DMS 273 (cell line): Measurements from ENCODE around the gene TMEM45A.
A peak's percentile ranks its signal among the peaks of the same experiment; 100 is the strongest.
"Not testable (repeated sequence)": the region's sequence is repeated elsewhere in the genome, so short reads cannot be mapped to it uniquely, and the experiment has no call there.

Experiments used
- DNase-seq: peaks from one replicate; lab custom pipeline; 2025; ENCODE audit not compliant: unreplicated experiment; lab: John Stamatoyannopoulos, UW

TMEM45A gene

GRCh38 chr3:100563652-100564211 is 71.3 kb downstream of the TMEM45A start:
- DNase-seq: no peak

DNA sequence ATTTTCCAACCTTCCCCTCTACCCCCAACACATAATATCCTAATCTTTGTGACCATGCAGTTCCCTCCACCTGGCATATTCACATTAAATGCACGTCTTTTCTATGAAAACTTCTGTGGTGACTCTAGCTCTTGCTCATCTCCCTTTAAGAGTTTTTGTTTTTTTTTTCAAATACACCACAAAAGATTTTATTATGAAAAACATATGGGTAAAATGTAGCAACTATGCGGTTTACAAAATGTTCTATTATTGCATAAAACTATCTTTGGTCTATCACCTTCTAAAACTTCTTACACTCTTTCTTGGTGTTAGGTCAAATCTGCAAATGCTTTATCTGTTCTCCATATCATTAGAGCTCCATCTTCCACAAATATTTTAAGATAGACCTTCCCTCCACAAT is 78.4 kb downstream of the TMEM45A start:
- no peak for DNase-seq

DNA sequence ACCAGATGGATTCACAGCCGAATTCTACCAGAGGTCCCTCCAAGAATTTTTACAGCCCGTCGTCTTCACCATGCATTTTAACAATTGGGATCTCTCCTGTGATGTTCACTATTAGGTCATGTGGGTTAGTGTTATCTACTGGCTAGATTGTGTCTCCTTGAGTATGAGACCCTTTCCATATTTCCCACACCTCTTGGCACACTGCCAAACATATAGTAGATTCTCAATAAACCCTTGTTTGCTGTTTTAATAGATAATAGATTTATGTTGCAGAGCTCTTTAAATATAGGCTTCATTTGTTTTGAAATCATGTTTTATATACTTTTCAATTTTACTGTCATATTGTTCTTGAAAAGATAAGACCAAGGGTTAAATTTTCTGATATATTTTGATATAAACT is 82.1 kb downstream of the TMEM45A start:
- no peak for DNase-seq

DNA sequence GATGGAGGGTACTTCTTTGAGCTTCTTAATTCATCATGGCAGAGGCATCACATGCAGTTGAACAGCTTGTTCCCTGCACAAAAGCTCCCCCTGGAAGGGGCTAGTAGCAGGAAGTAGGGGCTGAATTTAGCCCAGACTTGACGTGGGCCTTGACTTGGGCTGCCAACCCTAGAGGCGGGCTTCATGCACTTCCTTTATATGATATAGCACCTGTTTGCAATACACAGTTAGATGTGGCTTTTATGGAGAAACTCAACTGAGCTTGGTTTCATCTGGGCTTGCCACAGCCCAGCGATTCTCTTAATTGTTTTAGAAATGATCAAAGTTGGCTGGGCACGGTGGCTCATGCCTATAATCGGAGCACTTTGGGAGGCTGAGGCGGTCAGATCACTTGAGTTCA is 83.3 kb downstream of the TMEM45A start:
- no peak for DNase-seq

- peak; percentile 12 for DNase-seq
Measured at GRCh38 chr3:100577382-100578008, 85.1 kb downstream of the TMEM45A start.

GRCh38 chr3:100578646-100579045 is 86.2 kb downstream of the TMEM45A start:
- DNase-seq: no peak

GRCh38 chr3:100580147-100580546 is 87.7 kb downstream of the TMEM45A start:
- no peak for DNase-seq

DNA sequence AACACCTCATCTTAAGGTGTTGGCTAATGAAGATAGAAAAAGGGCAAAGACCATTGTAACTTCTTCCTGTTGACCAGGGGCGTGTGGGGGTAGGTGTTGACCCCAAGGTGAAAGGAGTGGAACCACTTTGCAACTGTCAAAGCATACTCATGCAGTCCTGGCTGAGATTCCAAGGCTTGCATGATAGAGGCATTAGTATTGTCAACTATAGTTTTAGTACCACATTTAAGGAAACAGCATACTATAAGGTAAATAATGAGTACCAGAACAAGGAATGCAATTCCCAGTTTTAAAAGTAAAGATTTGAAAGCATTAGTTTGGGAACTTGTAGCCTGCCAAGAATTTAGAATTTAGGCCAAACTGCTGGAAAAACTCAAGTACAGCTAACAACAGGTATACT is 89.2 kb downstream of the TMEM45A start:
- no peak for DNase-seq

DNA sequence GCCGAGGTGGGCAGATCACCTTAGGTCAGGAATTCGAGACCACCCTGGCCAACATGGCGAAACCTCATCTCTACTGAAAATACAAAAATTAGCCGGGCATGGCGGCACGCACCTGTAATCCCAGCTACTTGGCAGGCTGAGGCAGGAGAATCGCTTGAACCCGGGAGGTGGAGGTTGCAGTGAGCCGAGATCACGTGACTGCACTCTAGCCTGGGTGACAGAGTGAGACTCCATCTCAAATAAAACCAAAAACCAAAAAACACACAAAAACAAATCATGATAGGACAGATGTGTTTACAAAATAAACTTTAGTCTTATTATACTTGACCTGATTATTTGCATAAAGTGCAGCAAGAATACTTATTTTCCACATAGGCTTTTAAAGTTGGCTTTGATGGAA is 89.7 kb downstream of the TMEM45A start:
- not testable (repeated sequence) for DNase-seq

DNA sequence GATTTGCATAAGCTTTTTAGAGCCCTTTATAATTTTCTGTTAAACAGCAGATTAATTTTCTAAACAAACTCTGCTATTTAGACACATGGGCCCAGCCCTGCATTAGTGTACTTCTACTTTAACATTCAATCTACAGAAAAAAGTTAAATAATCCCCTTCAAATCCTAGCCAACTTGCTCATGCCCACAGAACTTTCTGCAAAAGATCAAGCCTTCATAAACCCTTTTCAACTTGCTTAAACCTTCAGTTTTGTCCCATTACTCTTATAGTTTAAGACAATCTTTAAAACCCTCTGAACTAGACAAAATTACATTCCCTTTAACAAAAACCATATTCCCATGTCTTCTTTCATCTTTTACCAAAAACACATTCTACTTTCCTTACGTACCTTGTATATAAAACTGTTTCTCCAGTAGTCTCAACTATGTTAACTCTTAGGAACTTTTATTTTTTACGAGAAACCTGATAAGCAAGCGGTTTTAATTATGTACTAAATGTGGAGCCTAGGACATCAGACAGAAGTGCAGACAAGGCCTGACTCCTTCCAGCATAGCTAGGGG is 91.8 kb downstream of the TMEM45A start:
- no peak for DNase-seq

DNA sequence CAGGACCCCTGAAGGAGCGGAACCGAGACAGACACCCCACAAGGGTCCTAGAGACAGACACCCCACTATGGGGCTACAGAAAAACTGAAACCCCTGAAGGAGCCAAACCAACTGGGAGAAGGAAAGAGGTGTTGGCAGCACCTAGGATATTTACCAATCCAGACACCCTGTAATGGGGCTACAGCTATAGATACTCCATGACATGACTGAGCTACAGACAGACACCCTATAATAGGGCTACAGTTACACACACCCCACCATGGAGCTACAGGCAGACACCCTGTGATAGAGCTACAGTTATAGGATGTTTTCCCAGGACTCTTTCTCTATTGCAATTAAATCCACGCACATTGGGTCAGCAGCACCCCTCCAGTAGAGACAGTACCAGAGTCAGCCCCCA is 94.4 kb downstream of the TMEM45A start:
- no peak for DNase-seq

- no peak for DNase-seq
Measured at GRCh38 chr3:100588251-100588650, 95.8 kb downstream of the TMEM45A start.

GRCh38 chr3:100590114-100590839 is 97.9 kb downstream of the TMEM45A start:
- peak; percentile 88 for DNase-seq

DNA sequence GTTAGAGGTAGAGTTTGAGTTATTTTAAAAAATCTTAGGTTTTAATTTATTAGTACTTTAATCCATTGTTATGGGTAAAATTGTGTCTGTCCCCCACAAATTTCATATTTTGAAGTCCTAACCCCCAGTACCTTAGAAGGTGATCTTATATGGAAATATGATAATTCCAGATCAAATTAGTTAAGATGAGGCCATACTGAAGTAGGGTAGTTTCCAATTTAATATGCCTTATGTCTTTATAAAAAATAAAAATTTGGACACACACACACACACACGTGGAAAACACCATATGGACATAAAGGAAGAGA is 98.4 kb downstream of the TMEM45A start:
- no peak for DNase-seq

- no peak for DNase-seq
Measured at GRCh38 chr3:100591411-100591810, 99.0 kb downstream of the TMEM45A start.

DNA sequence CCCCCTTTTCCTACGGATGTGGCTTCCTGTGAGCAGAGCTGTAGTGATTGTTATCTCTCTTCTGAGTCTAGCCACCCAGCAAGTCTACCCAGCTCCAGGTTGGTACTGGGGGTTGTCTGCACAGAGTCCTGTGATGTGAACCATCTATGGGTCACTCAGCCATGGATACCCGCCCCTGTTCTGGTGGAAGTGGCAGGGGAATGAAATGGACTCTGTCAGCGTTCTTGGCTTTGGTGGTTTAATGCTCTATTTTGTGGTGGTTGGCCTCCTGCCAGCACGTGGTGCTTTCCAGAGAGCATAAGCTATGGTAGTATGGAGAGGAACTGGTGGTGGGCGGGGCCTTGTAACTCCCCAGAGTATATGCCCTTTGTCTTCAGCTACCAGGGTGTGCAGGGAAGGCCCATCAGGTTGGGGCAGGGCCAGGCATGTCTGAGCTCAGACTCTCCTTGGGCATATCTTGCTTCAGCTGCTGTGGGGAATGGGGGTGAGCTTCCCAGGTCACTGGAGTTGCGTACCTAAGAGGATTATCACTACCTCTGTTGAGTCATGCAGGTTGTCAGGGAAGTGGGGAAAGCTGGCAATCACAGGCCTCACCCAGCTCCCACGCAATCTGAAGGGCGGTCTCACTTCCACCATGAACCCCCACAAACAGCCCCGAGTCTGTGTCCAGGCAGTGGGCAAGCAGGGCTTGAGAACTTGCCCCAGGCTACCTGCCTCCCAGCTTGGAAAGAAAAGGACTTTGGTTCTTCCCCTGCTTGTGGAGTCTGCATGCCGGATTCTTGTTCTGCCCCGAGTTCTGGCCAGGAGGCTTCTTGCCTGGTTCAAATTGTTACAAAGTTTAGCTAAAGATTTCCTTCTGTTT is 108.0 kb downstream of the TMEM45A start:
- no peak for DNase-seq

DNA sequence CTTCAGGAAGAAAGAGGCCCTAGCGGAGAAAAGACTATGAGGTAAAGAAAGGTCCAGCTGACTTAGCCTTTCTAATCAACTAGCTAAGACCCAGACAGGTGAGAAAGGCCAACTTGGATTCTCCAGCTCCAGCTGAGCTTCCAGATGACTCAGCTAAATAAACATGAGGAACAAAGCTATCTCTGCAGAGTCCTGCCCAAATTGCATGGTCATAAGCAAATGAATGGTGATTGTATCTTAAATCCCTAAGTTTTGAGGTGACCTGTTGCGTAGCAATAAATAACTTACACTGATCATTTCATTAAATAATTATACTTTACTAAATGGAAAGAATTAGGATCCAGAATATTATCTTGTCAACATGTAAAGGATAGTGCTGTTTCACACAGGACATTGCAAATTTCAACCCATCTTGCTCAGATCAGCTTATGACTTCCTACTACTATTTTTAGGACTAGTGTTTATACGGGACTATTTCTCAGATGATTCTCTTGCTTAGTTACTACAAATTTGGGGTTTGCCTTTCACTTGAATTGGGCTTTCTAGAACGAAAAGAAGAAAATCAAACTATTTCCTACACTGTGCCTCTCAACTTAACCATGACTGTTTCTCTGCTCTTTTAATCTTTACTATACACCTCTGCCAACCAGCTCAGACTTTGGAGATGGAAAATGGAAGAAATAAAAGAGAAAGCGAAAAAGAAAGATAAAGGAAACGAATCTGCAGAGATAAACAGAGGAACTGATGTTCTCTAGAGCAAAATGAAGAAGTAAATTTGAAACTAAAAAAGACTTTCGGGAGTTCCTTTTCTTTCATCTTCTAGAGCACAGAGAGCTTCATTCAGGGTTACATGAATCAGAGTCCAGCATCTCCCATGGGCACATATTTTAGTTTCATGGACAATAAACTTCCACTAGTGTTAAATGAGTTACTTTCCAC is 110.4 kb downstream of the TMEM45A start:
- no peak for DNase-seq

GRCh38 chr3:100603469-100603868 is 111.0 kb downstream of the TMEM45A start:
- peak; percentile 72 for DNase-seq

DNA sequence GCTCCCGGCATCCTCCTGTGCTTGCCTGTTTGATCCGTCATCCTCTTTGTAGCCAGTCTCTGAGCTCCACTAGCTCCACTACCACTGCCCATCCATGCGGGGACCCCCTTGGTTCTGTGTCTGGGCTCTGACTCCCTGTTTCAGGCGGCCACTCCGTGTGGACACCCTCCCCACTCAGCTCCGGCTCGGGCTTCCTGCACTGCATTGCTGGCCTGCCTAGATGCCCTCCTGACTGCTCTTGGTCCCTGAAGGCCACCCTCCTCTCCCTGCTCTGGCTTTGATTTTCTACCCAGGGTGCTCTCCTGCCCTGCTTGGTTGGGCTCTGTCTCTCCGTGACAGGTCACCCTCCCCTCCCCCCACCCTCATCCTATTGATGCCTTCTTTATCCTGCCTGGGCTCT is 112.9 kb downstream of the TMEM45A start:
- no peak for DNase-seq

DNA sequence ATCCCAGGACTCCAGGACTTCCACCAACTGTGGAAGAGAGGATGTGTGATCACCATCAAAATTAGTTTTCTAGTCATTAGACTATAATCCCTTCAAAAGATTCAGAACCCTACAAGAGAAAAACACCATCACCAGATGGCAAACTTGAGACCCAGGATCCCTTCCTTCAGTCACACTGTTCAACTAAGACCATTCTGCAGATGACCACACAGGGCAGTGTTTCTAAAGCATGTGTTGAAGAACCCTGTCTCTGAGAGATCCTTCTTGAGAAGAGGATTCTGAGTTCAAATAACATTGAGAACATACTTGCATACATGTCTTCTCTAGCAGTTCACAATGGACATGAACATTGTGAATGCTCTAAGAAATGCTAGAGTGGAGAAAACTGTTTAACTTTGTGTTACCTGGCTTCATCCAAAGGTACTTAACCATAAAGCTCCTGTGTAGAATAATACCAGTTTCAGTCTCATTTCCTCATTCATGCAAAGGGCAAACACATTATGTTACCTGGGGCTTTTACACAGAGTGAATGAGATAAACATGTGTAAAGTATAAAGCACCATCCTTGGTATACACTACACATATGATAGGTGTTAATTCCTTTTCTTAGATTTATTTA is 114.6 kb downstream of the TMEM45A start:
- DNase-seq: no peak
